ENCODE measurements around the gene DNAJC16.
"Not testable (repeated sequence)": the region's sequence is repeated elsewhere in the genome, so short reads cannot be mapped to it uniquely, and the experiment has no call there.

Gene DNAJC16

GRCh38 chr1:15526490-15527339 lies at the start of gene DNAJC16:
Gene DNAJC16 (plus strand): TSS chr1:15526848. CDS start chr1:15529106, 2,258 bp downstream.
- in situ Hi-C loops (cut with MboI; ENCODE audit: low sequenced_read_pairs): no loop called here

DNA sequence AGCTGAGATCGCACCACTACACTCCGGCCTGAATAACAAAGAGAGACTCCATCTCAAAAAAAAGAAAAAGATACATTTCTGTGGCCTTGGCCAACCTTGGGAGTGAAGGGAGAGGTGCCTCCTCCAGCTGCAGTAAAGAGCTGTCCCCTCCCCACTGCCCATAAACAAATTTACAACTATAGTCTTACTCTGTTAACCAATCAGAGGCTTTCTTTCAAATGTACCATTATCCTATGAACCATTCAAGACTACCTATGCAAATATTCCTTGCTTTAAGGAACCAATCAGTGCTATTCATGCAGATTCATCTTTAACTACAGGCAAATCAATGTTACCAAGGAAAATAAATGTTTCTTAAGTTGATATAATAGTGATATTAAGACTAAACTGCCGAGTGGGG lies 49.7 kb upstream of the DNAJC16 start:
- in situ Hi-C loops (cut with MboI; ENCODE audit: low sequenced_read_pairs): no loop called here

GRCh38 chr1:15477646-15478212 lies 48.9 kb upstream of the DNAJC16 start:
- in situ Hi-C loops (cut with MboI; ENCODE audit: low sequenced_read_pairs): no loop called here

- in situ Hi-C loops (cut with MboI; ENCODE audit: low sequenced_read_pairs): no loop called here
Observed at GRCh38 chr1:15479654-15480347, 46.8 kb upstream of the DNAJC16 start.

DNA sequence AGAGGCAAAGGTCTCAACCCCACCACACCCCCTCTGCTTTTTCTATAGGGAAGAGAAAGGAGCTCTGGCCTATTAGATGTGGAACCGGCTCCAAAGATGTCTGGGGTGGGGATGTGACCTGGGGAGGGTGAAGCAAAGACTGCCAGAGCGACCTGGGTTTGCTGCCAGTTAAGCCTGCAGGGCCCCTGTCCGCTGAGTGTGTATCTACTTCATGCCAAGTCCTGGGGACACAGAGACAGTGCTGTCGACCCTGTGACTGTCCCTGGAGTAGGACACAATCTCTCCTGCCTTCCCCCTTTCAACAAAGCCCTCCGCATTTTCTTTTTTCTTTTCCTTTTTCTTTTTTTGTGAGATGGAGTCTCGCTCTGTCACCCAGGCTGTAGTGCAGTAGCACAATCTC lies 44.2 kb upstream of the DNAJC16 start:
- in situ Hi-C loops (cut with MboI; ENCODE audit: low sequenced_read_pairs): not testable (repeated sequence)

GRCh38 chr1:15482983-15483543 lies 43.6 kb upstream of the DNAJC16 start:
- in situ Hi-C loops (cut with MboI; ENCODE audit: low sequenced_read_pairs): not testable (repeated sequence)

DNA sequence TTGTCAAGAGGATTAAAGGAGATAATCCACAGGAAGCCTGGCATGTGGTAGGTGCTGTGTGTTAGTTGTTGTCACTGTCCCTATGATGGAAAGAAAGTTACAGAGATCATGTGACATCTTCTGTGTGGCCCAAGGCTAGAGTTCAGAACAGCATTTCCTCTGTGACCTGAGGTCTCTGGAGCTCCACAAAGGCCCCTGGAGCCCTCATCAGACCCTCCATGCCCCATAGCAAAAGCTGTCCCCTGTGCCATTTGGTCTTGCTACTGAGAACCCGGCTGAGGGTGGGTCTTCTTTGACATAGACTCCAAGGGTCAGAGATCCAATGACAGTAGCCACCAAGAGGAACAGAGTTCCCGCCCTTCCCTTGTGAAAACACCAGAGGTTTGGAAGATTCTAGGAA lies 42.7 kb upstream of the DNAJC16 start:
- in situ Hi-C loops (cut with MboI; ENCODE audit: low sequenced_read_pairs): no loop called here

- in situ Hi-C loops (cut with MboI; ENCODE audit: low sequenced_read_pairs): not testable (repeated sequence)
Observed at GRCh38 chr1:15484443-15484842, 42.2 kb upstream of the DNAJC16 start.

- in situ Hi-C loops (cut with MboI; ENCODE audit: low sequenced_read_pairs): no loop called here
Observed at GRCh38 chr1:15485636-15486035, 41.0 kb upstream of the DNAJC16 start.

- in situ Hi-C loops (cut with MboI; ENCODE audit: low sequenced_read_pairs): not testable (repeated sequence)
Observed at GRCh38 chr1:15486844-15487610, 39.6 kb upstream of the DNAJC16 start.

DNA sequence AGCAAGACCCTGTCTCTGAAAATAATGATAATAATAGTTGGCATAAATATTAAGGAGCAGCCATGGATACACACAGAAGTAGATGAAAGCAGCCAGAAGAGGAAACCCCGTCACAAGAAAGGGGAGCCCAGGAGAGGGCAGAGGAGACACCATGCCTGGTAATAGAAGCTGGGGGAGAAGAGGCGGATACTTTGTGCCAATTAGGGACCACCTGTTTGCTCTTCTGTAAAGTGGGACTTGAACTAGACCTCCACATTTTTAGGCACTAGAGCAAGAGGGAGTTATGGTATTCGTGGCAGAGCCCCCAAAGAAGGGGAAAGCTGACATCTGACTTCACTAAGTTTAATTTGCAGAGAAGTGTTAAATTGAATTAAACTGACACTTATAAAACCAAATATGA lies 38.3 kb upstream of the DNAJC16 start:
- in situ Hi-C loops (cut with MboI; ENCODE audit: low sequenced_read_pairs): no loop called here

DNA sequence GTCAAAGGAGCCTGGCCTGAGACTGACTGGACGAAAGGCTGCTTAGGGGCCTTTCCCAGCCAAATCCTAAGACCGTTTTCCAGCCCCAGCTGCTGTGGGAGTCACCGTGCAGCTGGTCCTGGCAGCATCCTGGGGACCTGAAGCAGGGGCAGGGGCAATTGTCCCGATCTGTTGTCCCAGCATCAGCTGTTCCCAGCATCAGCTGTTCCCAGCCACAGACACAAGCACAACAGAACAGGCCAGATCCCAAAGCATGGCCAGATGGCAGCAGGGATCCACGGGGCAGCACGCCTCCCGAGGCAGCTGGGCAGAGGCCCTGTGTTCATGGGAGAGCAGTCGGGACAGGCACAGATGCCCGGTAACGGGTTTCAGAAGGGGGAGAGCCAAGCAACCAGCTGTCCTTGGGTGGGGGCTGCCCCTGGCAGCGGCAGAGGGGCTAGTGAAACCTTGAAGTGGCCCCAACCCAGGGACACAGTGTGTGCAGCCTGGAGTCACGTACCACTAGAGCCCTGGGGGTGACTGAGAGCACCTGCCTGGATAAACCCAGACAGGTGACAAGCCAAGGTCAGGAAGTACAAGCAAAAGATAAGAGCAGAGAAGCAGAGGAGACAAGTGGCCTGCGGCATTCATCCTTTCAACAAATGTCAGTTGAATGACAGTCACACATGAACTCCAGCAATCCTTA lies 37.5 kb upstream of the DNAJC16 start:
- in situ Hi-C loops (cut with MboI; ENCODE audit: low sequenced_read_pairs): no loop called here

DNA sequence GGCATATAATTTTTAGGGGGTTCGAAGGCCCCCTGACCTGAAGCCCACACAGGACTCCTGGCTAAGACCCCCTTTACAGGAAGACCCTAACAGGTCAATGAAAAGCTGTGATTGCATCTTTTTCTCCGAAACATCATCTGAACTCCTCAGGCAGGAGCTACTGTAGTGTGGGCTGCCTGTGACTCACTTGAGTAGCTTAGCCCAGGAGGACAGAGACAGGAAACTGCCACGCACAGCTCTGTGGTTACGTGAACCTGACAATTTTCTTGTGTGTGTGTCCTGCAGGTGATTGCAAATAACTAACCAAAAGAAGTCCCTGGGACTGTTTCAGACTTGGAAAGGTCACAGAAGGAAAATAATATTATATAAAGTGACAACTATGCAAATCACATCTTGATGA lies 35.6 kb upstream of the DNAJC16 start:
- in situ Hi-C loops (cut with MboI; ENCODE audit: low sequenced_read_pairs): not testable (repeated sequence)

DNA sequence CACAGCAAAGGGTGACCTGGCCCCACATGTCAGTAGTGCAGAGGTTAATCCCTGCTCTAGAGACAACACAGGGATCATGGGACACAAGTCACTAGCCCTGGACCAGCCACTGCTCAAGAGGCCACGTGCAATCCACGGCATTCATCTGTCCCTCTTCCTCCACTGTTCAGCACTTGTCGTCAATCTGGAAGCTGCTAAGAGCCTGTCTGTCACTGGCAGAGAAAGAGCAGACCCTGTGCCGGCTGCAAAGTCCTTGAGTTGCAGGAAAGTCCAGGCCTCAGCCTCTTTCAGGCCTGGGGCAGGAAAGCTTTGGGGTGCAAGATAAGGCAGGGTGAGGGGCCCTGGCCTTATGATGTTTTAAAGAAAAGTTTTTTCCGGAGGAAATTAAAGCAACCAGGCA lies 34.1 kb upstream of the DNAJC16 start:
- in situ Hi-C loops (cut with MboI; ENCODE audit: low sequenced_read_pairs): no loop called here

GRCh38 chr1:15493869-15494390 lies 32.7 kb upstream of the DNAJC16 start:
- in situ Hi-C loops (cut with MboI; ENCODE audit: low sequenced_read_pairs): no loop called here

- in situ Hi-C loops (cut with MboI; ENCODE audit: low sequenced_read_pairs): no loop called here
Observed at GRCh38 chr1:15500184-15501178, 26.2 kb upstream of the DNAJC16 start.

DNA sequence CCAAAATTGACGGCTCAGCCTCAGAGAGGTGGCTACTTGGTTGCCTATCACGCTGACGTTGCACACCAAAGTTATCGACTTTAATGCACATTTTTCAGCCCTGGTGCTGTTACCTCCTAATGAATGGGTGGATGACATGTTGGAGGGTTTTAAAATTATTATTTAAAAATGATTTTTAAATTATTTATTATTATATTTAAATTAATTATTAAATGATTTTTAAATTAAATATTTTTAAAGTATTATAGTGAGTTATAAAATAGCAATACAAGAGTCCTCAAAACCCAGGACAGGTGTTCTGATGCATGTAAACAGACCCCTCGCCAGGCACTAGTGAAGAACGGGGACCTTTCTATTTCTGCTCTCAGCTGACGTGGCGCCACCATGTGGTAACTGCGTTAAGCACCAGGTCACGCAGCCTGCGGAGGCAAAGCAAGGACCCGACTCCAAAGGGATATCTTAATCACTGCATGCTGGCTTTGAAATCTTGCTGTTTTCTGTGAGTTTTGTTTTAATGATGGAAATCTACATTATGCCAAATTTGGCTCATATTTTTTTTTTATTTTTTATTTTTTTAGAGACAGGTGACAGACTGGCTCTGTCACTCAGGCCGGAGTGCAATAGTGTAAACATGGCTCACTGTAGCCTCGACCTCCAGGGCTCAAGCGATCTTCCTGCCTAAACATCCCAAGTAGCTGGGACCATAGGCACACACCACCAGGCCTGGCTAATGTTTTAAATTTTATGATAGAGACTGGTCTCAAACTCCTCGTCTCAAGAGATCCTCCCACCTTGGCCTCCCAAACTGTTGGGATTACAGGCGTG lies 25.2 kb upstream of the DNAJC16 start:
- in situ Hi-C loops (cut with MboI; ENCODE audit: low sequenced_read_pairs): no loop called here

DNA sequence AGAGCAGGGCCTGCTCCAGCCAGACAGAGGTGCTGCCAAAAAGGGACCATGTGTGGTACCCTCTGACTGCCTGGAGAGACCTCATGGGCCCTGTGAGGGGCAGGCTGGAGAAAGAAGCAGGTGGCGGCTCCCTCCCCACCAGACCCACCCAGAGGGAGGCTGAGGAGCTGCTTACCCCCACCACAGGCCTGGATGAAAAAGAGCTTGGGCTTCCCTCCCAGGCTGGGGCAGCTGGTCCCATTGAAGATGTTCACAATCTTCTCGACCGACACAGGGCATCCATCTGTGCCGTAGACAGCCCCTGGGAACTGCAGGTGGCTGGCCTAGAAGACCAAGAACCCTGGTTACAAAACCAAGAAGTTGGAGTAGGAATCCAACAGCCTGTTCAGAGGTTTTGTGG lies 22.2 kb upstream of the DNAJC16 start:
- in situ Hi-C loops (cut with MboI; ENCODE audit: low sequenced_read_pairs): no loop called here
